Measurements from ENCODE around the gene GRHL3. TPM values are rescaled to one million over a fixed set of nuclear protein-coding genes. Genes with fewer than 3 reads are reported as not detected.

Gene GRHL3
- total RNA-seq, 3 donors from 2014 or later: 0.65 TPM; not detected in 2

DNA sequence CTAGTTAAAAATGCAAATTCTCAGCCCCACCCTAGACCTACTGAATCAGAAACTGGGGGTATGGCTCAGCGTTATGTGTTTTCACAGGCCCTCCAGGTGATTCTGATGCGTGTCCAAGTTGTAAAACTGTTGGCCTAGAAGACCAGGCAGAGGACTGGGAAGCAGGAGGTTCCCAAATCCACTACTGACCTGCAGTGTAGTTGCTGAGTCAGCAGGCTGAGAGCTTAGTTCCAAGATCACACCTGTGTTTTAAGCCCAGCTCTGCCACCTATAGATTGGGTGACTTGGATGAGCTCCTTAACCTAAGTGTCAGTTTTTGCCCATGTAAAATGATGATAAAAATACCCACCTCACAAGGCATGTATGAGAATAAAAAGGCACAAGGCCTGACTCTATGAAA lies 4.1 kb downstream of the GRHL3 start:
- DNase-seq: peak in 1 of 3 donors; percentile 6
- no peaks in the 10 kb centered on the region for H3K36me3 ChIP-seq (ENCODE audit: low read depth)
- ATAC-seq: no peak
- peaks cover 10% of the 10 kb centered on the region for H3K4me1 ChIP-seq (ENCODE audit: low read depth)
- intact Hi-C loops (cut with DNase I, micrococcal nuclease): no loop called here
- H3K9me3 ChIP-seq: no peaks in the 10 kb centered on the region
- H3K4me3 ChIP-seq: no peak overlapping the region
- TF ChIP-seq, protein P1, sequence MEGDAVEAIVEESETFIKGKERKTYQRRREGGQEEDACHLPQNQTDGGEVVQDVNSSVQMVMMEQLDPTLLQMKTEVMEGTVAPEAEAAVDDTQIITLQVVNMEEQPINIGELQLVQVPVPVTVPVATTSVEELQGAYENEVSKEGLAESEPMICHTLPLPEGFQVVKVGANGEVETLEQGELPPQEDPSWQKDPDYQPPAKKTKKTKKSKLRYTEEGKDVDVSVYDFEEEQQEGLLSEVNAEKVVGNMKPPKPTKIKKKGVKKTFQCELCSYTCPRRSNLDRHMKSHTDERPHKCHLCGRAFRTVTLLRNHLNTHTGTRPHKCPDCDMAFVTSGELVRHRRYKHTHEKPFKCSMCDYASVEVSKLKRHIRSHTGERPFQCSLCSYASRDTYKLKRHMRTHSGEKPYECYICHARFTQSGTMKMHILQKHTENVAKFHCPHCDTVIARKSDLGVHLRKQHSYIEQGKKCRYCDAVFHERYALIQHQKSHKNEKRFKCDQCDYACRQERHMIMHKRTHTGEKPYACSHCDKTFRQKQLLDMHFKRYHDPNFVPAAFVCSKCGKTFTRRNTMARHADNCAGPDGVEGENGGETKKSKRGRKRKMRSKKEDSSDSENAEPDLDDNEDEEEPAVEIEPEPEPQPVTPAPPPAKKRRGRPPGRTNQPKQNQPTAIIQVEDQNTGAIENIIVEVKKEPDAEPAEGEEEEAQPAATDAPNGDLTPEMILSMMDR (IDR thresholded peaks at IDR 0.05): no peak

DNA sequence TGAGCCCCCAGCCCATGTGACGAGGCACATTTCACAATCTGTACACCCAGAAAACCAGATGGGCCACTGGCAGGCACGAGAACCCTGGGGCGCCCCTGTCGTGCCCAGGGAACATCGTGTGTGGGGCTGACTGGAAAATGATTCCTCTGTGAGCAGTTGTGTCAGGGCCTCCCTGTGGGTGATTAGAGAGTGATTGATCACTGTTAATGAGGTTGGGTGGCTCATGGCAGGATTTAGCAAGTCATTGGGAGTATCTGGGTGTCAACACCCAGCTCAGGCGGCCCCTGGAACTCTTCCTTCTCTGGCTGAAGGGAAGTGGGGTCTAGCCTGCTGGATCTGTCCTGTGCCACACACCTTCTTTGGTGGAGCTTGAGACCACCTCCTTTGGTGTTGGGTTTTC lies 5.7 kb downstream of the GRHL3 start:
- no peaks in the 10 kb centered on the region for H3K4me1 ChIP-seq (ENCODE audit: low read depth)
- TF ChIP-seq, protein P1 (IDR thresholded peaks at IDR 0.05): no peak
- no peak for DNase-seq
- no peaks in the 10 kb centered on the region for H3K36me3 ChIP-seq (ENCODE audit: low read depth)
- H3K9me3 ChIP-seq: no peaks in the 10 kb centered on the region
- H3K4me3 ChIP-seq: no peak overlapping the region
- ATAC-seq: no peak
- intact Hi-C loops (cut with DNase I, micrococcal nuclease): no loop called here

DNA sequence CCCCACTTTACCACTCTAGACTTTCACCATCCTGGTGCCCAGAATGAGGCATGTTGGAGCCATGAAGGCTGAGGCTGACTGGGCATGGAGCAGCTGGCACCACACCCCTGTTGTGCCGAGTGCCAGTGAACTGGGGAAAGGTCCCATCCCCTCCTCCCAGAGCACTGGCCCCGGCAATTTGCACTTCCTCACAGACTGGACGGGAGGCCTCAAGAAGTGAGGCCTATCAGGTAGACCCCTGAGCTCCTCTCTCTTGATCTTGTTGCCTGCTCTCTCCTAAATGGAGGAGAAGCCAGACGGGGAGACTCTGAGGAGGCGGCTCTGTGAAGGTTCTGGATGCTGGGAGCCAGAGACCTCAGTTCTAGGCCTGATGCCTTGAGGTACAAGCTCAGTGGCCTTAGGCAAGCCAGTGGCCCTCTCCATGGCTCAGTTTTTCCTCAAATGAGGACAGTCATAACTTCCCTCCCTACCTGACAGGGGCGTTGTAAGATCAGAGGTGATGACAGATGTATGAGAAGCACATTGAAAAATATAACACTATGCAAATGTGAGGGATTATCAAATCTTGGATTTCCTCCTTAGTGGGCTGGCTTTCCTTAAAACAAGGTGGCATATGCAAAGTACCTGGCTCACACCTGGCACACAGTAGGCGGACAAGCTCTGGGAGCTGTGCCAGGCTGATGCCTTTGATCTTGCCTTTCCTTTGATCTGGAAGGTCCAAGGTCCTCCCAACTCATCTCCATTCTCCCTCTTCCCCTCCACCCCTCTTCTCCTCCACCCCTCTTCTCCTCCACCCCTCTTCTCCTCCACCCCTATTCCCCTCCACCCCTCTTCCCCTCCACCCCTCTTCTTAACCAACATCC lies 6.7 kb downstream of the GRHL3 start:
- H3K4me3 ChIP-seq: no peak overlapping the region
- H3K36me3 ChIP-seq (ENCODE audit: low read depth): no peaks in the 10 kb centered on the region
- no peaks in the 10 kb centered on the region for H3K4me1 ChIP-seq (ENCODE audit: low read depth)
- TF ChIP-seq, protein P1 (IDR thresholded peaks at IDR 0.05): no peak
- intact Hi-C loops (cut with DNase I, micrococcal nuclease): no loop called here
- ATAC-seq (no peak), DNase-seq (peak in 1 of 3 donors; percentile 5)
- no peaks in the 10 kb centered on the region for H3K9me3 ChIP-seq

DNA sequence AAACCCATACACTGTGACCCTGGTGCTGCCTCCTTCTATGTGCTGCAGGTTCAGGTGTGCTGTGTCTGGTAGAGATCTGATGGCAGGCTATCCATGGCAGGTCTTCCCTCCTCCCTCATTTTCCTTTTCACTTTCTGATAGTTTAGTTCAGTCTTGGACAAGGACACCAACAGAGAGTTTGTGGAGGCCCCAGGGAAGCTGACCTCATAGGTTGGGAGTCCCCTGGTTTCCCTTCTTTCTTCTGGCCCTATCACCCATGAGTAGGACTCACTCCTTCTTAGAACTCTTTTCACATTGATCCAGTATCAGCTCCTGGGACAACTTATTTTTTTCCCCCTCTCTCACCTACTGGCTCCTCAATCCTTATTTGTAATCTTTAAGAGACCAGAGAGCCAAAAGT lies 8.3 kb downstream of the GRHL3 start:
- H3K4me3 ChIP-seq: no peak overlapping the region
- DNase-seq (no peak), ATAC-seq (no peak)
- no peaks in the 10 kb centered on the region for H3K36me3 ChIP-seq (ENCODE audit: low read depth)
- H3K9me3 ChIP-seq: no peaks in the 10 kb centered on the region
- intact Hi-C loops (cut with DNase I, micrococcal nuclease): no loop called here
- no peaks in the 10 kb centered on the region for H3K4me1 ChIP-seq (ENCODE audit: low read depth)
- TF ChIP-seq, protein P1 (IDR thresholded peaks at IDR 0.05): no peak

DNA sequence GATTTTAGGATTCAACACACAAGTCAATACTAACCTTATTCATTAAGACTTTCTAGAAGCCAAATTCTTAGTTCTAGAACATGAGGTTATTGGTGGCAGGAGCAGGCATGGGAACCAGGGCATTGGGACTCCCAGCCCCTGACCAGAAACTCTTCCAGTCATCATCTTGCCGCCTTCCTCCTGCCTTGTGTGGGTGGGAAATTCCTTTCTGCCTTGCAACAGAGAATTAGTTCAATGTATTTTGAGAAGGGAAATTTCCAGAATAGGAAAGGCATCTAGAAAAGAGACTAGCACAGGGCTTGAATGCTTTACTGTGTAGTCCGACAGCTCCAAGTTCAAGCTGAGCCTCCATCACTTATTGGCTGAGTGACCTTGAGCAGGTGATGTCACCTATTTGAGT lies 8.7 kb downstream of the GRHL3 start:
- intact Hi-C loops (cut with DNase I, micrococcal nuclease): no loop called here
- DNase-seq (no peak), ATAC-seq (no peak)
- TF ChIP-seq, protein P1 (IDR thresholded peaks at IDR 0.05): no peak
- H3K9me3 ChIP-seq: no peaks in the 10 kb centered on the region
- H3K4me1 ChIP-seq (ENCODE audit: low read depth): no peaks in the 10 kb centered on the region
- no peak overlapping the region for H3K4me3 ChIP-seq
- no peaks in the 10 kb centered on the region for H3K36me3 ChIP-seq (ENCODE audit: low read depth)

Measured in mucosa of descending colon (tissue), 3 donors.